ENCODE results near the gene IL17B. TPM values are rescaled to one million over a fixed set of nuclear protein-coding genes. Genes with fewer than 3 reads are reported as not detected.
"Not testable (repeated sequence)": the region's sequence is repeated elsewhere in the genome, so short reads cannot be mapped to it uniquely, and the experiment has no call there.

Gene IL17B
- total RNA-seq, 1 donor from 2014 or later: not detected

DNA sequence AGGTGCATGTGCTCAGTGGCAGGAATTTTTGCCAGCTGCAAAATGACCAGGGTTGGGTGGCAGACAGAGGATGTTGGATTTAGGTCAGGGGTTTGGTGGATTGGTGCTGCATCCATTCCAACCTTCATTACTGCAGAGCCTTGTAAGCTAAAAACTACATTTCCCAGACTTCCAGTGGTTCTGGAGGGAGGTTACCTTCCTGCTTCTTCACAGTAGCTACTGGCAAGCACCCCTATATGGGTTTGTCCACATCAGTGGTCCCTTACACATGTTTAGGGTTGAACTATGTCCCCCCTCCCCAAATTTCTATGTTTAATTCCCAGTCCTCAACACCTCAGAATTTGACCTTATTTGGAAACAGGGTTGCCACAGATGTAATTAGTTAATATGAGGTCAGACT, 20.7 kb upstream of the IL17B start:
- H3K4me3 Mint-ChIP-seq (ENCODE audit: unreplicated experiment): no peak overlapping the region
- H3K9me3 Mint-ChIP-seq (ENCODE audit: unreplicated experiment): no peaks in the 10 kb centered on the region
- TF ChIP-seq CTCF (IDR thresholded peaks at IDR 0.05; ENCODE audit: unreplicated experiment): no peak
- no peak overlapping the region for H3K27ac Mint-ChIP-seq (ENCODE audit: unreplicated experiment)
- DNase-seq (ENCODE audit: low spot score): no peak
- H3K4me1 Mint-ChIP-seq (ENCODE audit: unreplicated experiment): peaks cover 11% of the 10 kb centered on the region
- no peaks in the 10 kb centered on the region for H3K36me3 Mint-ChIP-seq (ENCODE audit: low read depth, unreplicated experiment)
- no peaks in the 10 kb centered on the region for H3K27me3 Mint-ChIP-seq (ENCODE audit: unreplicated experiment)

DNA sequence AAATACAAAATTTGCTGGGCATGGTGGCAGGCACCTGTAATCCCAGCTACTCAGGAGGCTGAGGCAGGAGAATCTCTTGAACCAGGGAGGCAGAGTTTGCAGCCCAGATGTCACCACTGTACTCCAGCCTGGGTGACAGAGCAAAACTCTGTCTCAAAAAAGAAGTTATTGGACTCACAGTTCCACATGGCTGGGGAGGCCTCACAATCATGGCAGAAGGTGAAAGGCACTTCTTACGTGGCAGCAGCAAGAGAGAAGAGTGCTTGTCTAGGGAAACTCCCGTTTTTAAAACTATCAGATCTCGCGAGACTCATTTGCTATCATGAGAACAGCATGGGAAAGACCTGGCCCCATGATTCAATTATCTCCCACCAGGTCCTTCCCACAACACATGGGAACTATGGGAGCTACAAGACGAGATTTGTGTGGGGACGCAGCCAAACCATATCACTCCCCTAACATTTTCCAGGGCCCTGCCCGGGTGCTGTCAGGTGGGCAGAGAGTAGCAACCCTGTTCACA, 19.7 kb upstream of the IL17B start:
- H3K9me3 Mint-ChIP-seq (ENCODE audit: unreplicated experiment); H3K4me1 Mint-ChIP-seq (ENCODE audit: unreplicated experiment); DNase-seq (ENCODE audit: low spot score); H3K27me3 Mint-ChIP-seq (ENCODE audit: unreplicated experiment); H3K36me3 Mint-ChIP-seq (ENCODE audit: low read depth, unreplicated experiment); H3K4me3 Mint-ChIP-seq (ENCODE audit: unreplicated experiment); H3K27ac Mint-ChIP-seq (ENCODE audit: unreplicated experiment): not testable (repeated sequence)

DNA sequence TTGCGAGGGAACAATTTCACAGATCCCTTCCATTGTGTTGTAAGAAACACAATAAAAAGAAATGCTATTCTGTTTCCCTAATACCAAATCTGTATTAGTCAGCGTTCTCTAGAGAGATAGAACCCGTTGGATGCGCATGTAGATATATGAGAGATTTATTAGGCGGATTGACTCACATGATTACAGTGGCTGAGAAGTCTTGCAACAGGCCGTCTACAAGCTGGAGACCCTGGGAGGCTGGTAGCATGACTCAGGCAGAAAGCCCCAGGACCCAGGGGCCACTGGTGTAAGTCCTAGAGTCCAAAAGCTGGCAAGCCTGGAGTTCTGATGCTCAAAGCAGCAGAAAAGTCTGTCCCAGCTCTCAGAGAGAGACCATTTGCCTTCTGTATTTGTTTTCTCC, 18.4 kb upstream of the IL17B start:
- H3K4me1 Mint-ChIP-seq (ENCODE audit: unreplicated experiment): peaks cover 9% of the 10 kb centered on the region
- H3K9me3 Mint-ChIP-seq (ENCODE audit: unreplicated experiment): no peaks in the 10 kb centered on the region
- H3K4me3 Mint-ChIP-seq (ENCODE audit: unreplicated experiment): no peak overlapping the region
- peaks cover 3% of the 10 kb centered on the region for H3K27me3 Mint-ChIP-seq (ENCODE audit: unreplicated experiment)
- DNase-seq (ENCODE audit: low spot score): no peak
- H3K36me3 Mint-ChIP-seq (ENCODE audit: low read depth, unreplicated experiment): no peaks in the 10 kb centered on the region
- no peak overlapping the region for H3K27ac Mint-ChIP-seq (ENCODE audit: unreplicated experiment)
- TF ChIP-seq CTCF (IDR thresholded peaks at IDR 0.05; ENCODE audit: unreplicated experiment): no peak

GRCh38 chr5:149394996-149395395, 15.9 kb upstream of the IL17B start:
- not testable (repeated sequence) for H3K27me3 Mint-ChIP-seq (ENCODE audit: unreplicated experiment); H3K27ac Mint-ChIP-seq (ENCODE audit: unreplicated experiment); H3K36me3 Mint-ChIP-seq (ENCODE audit: low read depth, unreplicated experiment); DNase-seq (ENCODE audit: low spot score); H3K4me1 Mint-ChIP-seq (ENCODE audit: unreplicated experiment); H3K4me3 Mint-ChIP-seq (ENCODE audit: unreplicated experiment); H3K9me3 Mint-ChIP-seq (ENCODE audit: unreplicated experiment)

DNA sequence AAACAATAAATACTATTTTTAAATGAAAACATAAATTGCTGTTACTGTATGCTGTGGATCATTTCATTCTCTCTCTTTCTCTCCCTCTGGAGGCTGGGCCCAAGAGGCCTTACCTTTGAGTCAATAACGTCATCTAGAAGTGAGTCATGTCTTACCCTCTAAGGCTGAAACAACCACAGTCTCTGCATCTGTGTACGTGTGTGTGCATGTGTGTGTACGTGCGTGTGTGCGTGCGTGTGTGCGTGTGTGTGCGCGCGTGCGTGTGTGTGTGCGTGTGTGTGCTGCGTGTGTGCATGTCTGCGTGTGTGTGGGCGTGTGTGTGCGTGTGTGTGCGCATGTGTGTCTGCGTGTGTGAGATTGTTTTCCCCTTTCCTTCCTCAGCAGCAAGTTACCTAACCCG, 13.6 kb upstream of the IL17B start:
- TF ChIP-seq CTCF (IDR thresholded peaks at IDR 0.05; ENCODE audit: unreplicated experiment): no peak
- no peaks in the 10 kb centered on the region for H3K36me3 Mint-ChIP-seq (ENCODE audit: low read depth, unreplicated experiment)
- H3K27me3 Mint-ChIP-seq (ENCODE audit: unreplicated experiment): peaks cover 4% of the 10 kb centered on the region
- H3K9me3 Mint-ChIP-seq (ENCODE audit: unreplicated experiment): no peaks in the 10 kb centered on the region
- H3K4me1 Mint-ChIP-seq (ENCODE audit: unreplicated experiment): peaks cover 3% of the 10 kb centered on the region
- DNase-seq (ENCODE audit: low spot score): no peak
- no peak overlapping the region for H3K4me3 Mint-ChIP-seq (ENCODE audit: unreplicated experiment)
- H3K27ac Mint-ChIP-seq (ENCODE audit: unreplicated experiment): no peak overlapping the region

DNA sequence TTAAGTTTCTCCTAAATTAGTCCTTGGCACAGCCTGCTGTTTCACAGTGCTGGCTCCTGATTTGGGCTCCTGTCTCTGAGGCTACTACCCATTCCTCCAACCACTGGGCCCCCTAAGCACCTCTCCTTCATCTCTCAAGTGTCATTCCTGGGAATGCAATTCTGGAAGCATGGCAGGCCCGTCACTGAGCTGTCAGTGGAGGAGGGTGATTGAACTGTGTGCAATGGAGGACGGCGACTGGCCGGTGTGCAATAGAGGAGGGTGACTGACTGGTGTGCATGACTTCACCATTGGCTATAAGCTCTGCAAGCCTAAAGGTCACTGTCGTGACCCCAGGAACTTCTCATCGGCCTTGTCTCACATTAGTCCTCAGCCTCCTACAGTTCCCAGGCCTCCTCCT, 12.4 kb upstream of the IL17B start:
- Mint-ChIP-seq H3K9me3 (ENCODE audit: unreplicated experiment) (no peaks in the 10 kb centered on the region), H3K4me3 (ENCODE audit: unreplicated experiment) (no peak overlapping the region), H3K4me1 (ENCODE audit: unreplicated experiment) (peaks cover 3% of the 10 kb centered on the region), H3K27ac (ENCODE audit: unreplicated experiment) (no peak overlapping the region), H3K27me3 (ENCODE audit: unreplicated experiment) (peaks cover 4% of the 10 kb centered on the region), H3K36me3 (ENCODE audit: low read depth, unreplicated experiment) (no peaks in the 10 kb centered on the region)
- no peak for DNase-seq (ENCODE audit: low spot score)
- no peak for TF ChIP-seq CTCF (IDR thresholded peaks at IDR 0.05; ENCODE audit: unreplicated experiment)

GRCh38 chr5:149391076-149391475, 12.0 kb upstream of the IL17B start:
- not testable (repeated sequence) for H3K27me3 Mint-ChIP-seq (ENCODE audit: unreplicated experiment); H3K27ac Mint-ChIP-seq (ENCODE audit: unreplicated experiment); DNase-seq (ENCODE audit: low spot score); H3K4me1 Mint-ChIP-seq (ENCODE audit: unreplicated experiment); H3K36me3 Mint-ChIP-seq (ENCODE audit: low read depth, unreplicated experiment); H3K9me3 Mint-ChIP-seq (ENCODE audit: unreplicated experiment); H3K4me3 Mint-ChIP-seq (ENCODE audit: unreplicated experiment)
